Measurements from ENCODE around the gene CCL2. TPM values are rescaled to one million over a fixed set of nuclear protein-coding genes. Genes with fewer than 3 reads are reported as not detected.

The CCL2 gene
- total RNA-seq, 1 experiment from 2014 or later, result not detected

Other genes with a start within 250 kb of the CCL2 start
- gene CCL7, start 14.9 kb downstream of the CCL2 start, total RNA-seq (2014; rRNA removed), result not detected in 2 replicates
- gene CCL11, start 30.5 kb downstream of the CCL2 start, total RNA-seq (2014; rRNA removed), result not detected in 2 replicates
- gene CCL8, start 64.2 kb downstream of the CCL2 start, total RNA-seq (2014; rRNA removed), result not detected in 2 replicates
- gene CCL13, start 101.2 kb downstream of the CCL2 start, total RNA-seq (2014; rRNA removed), result not detected in 2 replicates
- not detected in 2 replicates for gene CCL1, start 107.9 kb downstream of the CCL2 start, total RNA-seq (2014; rRNA removed)

All from LHCN-M2 (cell line).